GM12872 (cell line): Measurements from ENCODE around the gene NGEF.

ENCODE experiments used
- CTCF ChIP-seq: IDR thresholded peaks from 3 replicates; pipeline ENCODE4 v1.5.1; 2011; ENCODE audit warnings: low read depth, mild to moderate bottlenecking, low read length, moderate library complexity; ENCODE audit not compliant: insufficient read depth

Gene NGEF

GRCh38 chr2:233058717-233059546 lies 45.9 kb upstream of the NGEF start:
- no peak for TF ChIP-seq CTCF

- TF ChIP-seq CTCF, result no peak
Measured at GRCh38 chr2:233056961-233057605, 44.0 kb upstream of the NGEF start.

GRCh38 chr2:233055362-233055761 lies 42.3 kb upstream of the NGEF start:
- TF ChIP-seq CTCF, result no peak

- TF ChIP-seq CTCF, result peak; percentile 94
Measured at GRCh38 chr2:233053928-233054784, 41.1 kb upstream of the NGEF start.

- TF ChIP-seq CTCF, result no peak
Measured at GRCh38 chr2:233051241-233052149, 38.4 kb upstream of the NGEF start.

GRCh38 chr2:233049194-233049761 lies 36.2 kb upstream of the NGEF start:
- TF ChIP-seq CTCF, result peak; percentile 24; the same call in 1 of the 3 replicates
